ENCODE measurements around the gene ZFAND2A.

DNA sequence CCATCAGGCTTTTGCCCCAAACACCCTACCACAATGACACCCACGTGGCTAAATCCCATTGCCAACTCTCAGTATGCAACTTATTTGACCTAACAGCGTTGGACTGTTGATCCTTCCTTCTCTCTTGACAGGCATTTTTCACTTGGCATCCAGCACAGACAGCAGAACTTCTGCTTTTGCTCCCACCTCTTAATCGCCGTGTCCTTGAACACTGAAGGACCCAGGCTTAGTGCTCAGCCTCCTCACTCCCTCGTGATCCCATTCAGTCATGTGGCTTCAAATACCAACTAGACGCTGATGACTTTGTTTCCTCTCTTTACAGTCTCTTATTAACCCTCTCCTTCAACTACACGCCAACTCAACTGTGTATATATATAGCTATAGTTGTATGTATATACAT is 25.0 kb downstream of the ZFAND2A start:
- no peak for TF ChIP-seq POLR2A (IDR thresholded peaks at IDR 0.05; ENCODE audit: extremely low read depth, insufficient read length)
- TF ChIP-seq, protein P1, sequence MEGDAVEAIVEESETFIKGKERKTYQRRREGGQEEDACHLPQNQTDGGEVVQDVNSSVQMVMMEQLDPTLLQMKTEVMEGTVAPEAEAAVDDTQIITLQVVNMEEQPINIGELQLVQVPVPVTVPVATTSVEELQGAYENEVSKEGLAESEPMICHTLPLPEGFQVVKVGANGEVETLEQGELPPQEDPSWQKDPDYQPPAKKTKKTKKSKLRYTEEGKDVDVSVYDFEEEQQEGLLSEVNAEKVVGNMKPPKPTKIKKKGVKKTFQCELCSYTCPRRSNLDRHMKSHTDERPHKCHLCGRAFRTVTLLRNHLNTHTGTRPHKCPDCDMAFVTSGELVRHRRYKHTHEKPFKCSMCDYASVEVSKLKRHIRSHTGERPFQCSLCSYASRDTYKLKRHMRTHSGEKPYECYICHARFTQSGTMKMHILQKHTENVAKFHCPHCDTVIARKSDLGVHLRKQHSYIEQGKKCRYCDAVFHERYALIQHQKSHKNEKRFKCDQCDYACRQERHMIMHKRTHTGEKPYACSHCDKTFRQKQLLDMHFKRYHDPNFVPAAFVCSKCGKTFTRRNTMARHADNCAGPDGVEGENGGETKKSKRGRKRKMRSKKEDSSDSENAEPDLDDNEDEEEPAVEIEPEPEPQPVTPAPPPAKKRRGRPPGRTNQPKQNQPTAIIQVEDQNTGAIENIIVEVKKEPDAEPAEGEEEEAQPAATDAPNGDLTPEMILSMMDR (IDR thresholded peaks at IDR 0.05; ENCODE audit: low read depth, low read length) = no peak
